Measurements from ENCODE around the gene SMIM8.

The SMIM8 gene

DNA sequence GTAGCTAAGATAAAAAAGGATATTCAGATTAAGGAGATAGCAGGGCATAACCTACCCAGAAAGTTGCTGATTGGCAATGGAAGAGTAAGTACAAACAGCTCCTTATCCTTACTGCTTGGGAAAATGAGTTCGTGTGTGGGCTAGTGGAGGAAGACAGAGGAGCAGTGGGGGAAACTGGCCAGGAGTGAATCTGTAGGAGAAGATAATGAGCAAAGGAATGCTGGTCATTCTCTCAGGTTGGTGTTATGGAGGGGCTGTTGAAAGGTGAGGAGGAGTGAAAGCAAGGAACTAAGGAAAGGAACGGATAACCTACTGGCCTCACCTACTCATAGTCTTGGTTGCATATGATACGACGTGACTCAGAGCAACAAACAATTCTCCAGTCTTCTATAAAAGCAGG is 14.0 kb downstream of the SMIM8 start:
- no peak for DNase-seq

DNA sequence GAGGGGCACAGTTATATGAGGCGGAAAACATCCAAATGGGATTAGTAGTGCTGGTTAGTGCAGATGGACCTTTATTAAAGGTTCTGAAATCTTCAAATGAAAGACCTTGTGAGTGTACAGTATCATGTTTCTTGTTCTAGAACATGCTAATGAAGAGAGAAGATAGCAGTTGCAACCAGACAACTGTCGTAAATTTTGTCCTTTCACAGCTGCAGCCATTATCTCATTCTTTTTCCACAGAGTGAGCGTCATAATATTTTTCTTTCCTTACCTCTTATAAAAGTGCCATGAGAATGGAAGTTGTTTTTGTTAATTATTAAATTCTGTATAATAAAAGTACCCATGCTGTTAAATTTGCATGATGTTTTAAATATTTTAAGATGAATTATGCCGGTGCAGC is 17.8 kb downstream of the SMIM8 start:
- no peak for DNase-seq

GRCh38 chr6:87341158-87341557 is 18.8 kb downstream of the SMIM8 start:
- DNase-seq = no peak

DNA sequence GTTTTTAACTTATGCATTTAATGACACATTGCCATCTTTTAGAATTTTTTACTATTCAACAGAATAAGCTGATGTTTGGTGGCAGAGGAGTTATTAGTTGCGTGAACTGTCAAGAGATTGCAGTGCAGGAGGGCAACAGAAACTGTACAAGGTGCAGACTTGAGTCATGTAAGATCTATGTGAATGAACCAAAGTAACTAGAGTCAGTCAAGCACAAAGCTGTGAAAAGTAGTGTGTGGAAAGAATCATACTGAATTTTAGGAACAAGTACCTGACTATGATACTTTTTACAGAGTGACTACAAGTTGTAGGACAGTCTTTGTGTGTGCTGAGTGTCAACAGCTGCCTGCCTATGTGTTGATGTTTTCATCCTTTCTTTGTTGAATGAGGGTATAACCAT is 19.5 kb downstream of the SMIM8 start:
- no peak for DNase-seq

- DNase-seq = no peak
Measured at GRCh38 chr6:87342829-87343228, 20.4 kb downstream of the SMIM8 start.

- no peak for DNase-seq
Measured at GRCh38 chr6:87344731-87345130, 22.3 kb downstream of the SMIM8 start, which contains the start of gene C6orf163. Gene C6orf163, plus strand, starts transcription at chr6:87344813. Its CDS starts 287 bp downstream, at chr6:87345100.

- no peak for DNase-seq
Measured at GRCh38 chr6:87346700-87347099, 24.3 kb downstream of the SMIM8 start.

DNA sequence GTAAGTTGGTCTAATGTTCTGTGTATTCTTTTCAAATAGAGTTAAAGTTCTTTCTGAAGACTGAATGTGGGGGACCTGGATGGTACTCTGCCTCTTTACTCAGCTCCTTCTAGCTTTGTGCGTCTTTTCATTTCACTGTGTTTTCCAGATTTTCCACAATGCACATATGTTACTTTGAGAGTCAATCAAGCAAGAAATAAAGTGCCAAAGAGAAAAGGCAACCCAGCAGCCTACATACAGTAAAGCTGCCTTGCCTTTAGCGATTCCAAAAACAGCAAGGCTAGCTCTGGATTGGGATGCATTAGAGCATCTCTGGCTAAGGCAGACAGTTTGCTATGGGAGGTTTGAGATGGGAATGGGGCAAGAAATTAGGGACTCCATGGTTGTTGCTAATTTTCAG is 27.5 kb downstream of the SMIM8 start:
- DNase-seq = no peak

DNA sequence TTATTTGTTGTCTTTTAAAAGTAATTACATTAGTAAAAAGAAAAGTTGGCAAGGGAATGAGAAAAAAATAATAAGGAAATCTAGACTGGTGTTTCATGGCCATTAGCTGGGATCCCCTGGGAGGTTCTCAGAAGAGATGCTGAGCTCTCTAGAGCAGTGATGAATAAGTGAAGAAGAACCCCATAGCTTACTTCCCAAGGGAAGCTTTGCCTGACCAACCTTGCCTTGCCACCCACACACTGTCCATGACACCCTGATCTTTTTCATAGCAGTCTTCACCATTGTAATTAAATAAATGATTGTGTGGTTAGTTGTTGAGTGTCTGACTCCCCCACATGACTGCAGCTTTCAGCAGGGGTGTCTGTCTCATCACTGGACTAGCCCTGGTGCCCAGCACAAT is 28.1 kb downstream of the SMIM8 start:
- no peak for DNase-seq

DNA sequence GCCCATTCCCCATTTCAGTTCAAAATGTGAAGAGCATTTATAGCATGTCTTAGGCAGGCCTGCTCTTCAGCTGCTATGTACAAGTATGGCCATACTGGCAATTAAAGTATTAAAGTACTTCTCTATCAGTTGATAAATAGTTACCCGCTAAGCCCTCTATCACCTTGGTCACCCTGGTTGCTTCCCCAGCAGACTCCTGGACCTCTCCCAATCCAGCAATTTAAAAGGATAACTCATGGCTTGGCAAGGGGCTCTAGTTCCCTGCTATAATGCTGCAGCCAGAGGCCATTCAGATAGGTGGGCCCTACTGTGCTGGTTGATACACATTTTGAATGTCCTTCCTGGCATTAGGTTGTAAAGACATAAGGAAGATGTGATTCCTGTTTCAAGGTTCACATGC is 29.2 kb downstream of the SMIM8 start:
- no peak for DNase-seq

DNA sequence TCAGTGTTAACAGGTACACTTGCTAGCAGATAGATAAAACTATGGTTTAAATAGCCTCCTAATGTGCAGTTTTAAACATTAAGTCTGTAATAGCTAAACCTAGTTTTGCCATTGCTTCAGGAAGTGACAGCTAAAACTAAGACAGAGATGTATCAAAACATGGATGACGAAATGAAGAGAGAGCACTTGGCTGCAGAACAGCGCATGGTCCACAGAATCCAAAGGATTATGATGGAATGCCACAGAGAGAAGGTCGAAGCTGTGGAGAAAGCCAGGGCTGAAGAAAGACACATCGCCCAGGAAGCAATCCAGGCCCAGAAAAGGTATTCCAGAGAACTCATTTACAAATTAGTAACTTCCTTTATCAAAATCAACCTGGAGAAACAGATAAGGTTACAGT is 33.8 kb downstream of the SMIM8 start:
- no peak for DNase-seq

- no peak for DNase-seq
Measured at GRCh38 chr6:87357479-87358196, 35.2 kb downstream of the SMIM8 start.

DNA sequence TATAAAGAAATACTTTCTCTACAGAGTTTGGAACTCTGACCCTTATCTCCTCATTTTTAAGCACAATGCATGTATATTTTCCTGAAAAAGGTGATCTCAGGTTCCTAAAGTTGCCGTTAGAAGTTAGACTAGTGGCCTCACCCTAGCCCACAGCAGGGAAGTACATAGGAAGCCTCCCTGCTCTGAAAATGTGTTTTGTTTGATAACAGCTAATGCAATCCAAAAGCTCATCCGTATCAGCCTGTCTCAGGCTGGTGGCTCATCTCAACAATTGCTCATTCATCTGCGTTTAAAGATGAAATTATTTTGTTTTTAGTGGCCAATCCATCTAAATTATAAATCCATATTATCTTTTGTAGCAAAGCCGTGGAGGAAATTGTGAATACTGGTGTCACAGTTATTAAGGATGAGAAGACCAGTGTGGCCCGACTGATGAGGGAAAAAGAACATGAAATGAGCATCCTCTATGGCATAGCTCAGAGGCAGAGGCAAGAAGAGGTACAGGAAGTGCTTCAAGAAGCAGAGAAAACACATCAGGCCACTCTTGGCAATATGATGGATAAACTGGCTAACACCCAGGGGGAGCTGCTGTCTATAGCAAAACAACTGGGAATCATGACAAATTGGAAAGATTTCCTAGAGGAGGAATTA is 42.3 kb downstream of the SMIM8 start:
- no peak for DNase-seq

- DNase-seq = no peak
Measured at GRCh38 chr6:87366072-87366827, 43.9 kb downstream of the SMIM8 start.

GRCh38 chr6:87366899-87367298 is 44.5 kb downstream of the SMIM8 start:
- DNase-seq = no peak

DNA sequence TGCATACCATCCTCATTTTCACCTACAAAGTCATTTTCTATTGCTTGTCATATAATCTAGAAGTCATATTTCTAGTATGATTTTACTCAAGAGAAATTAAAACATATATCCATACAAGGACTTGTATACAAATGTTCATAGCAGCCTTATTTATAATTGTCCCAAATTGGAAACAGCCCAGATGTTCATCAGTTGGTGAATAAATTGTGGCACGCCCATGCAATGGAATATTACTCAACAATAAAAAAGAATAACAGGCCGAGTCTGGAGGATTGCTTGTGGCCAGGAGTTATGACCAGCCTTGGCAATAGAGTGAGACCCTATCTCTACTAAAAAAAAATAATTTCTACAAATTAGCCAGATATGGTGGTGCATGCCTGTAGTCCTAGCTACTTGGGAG is 51.0 kb downstream of the SMIM8 start:
- no peak for DNase-seq

GRCh38 chr6:87375315-87375714 is 52.9 kb downstream of the SMIM8 start:
- no peak for DNase-seq

DNA sequence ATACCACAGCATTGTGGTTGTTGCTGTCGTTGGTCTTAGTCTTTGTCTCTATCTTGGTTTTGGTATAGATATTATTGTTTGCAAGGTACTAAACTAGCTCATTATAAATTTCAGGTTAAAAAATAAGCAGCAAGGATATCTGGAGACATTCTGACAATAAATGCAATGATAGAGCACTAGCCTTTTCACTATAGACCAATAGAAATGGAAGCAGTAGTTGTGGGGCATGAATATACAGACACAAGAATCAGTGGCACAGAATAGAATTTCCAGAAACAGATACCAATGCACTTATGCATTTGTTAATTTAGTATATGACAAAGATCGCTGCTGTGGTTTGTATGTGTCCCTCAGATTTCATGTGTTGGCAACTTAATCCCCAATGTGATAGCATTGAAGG is 54.3 kb downstream of the SMIM8 start:
- no peak for DNase-seq

DNA sequence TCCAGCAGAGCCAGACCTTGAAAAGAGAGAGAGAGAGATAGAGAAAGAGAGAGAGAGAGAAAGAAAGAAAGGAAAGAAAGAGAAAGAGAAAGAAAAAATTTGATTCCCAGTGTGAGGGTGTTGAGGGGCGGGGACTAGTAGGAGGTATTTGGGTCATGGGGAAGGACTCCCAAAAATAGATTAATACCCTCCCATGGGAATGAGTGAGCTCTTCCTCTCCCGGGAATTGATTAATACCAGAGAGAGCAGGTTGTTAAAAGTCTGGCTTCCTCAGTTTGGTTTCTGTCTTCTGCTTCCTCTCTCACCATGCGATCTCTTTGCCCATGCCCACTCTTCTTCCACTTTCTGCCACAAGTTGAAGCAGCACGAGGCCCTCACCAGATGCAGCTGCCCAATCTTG is 56.6 kb downstream of the SMIM8 start:
- DNase-seq = no peak

DNA sequence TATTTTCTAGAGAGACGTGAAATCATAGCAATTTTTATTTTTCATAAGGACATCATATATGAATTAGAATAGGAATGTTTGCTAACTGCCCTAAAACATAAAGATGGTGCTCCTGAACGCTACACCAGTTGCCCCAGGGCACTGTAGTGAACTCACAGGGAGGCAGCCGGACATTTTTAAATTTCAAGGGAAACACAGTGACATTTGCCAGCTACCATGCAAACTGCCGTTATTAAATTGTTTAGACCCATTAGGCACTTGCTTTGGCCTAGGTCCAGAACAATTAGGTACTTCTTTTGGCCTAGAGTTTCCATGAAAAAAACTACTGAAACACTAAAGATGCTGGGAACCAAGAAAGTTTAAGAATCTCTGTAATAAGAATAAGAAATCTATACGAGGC is 60.5 kb downstream of the SMIM8 start:
- no peak for DNase-seq

GRCh38 chr6:87384038-87384437 is 61.6 kb downstream of the SMIM8 start:
- DNase-seq = no peak

DNA sequence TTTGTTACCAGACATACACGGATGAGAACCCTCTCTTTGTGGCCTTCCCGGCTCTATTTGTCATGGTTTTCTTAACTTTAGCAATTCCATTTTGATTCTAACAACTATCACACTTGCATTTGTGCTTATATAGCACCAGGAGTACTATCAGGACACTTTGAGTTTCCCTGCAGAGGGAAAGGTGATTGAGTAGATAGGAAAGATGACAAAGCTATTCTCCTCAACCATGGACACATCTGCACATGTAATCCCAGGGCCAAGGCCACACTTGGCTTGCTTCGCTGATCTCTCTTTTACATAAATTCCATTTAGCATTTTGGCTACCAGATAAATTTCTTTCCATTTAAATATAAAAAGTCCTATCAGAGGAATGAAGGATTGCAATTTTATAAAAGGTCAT is 62.1 kb downstream of the SMIM8 start:
- no peak for DNase-seq

DNA sequence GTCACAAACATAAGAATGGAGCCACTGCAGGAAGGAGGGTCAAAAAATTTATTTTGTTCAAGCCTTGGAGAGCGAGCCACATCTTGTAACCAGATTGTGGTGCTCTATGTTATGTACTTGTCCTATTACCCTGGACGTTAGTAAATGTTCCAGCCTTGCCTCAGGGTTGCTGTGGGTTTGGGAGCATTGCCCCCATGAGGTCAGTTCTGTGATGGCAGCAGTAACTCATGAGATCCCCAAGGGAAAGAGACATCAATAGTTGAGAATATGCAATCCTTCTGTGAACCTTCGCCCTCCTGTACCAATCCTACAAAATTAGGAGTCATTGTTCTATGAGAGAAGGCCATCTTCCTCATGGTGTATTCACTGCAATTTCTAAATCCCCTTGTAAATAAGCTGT is 68.9 kb downstream of the SMIM8 start:
- no peak for DNase-seq
